IPS-18a (cell line): ENCODE measurements around the gene SHB.

ENCODE experiments used
- H3K27ac ChIP-seq: one replicate; pipeline ENCODE4 v1.5.1; 2013; ENCODE audit warnings: low read length
- H3K27me3 ChIP-seq: one replicate; pipeline ENCODE4 v1.6.1; 2013; ENCODE audit warnings: mild to moderate bottlenecking, low read length; ENCODE audit not compliant: control insufficient read depth, insufficient read depth
- H3K36me3 ChIP-seq: one replicate; pipeline ENCODE4 v1.6.1; 2013; ENCODE audit warnings: low read depth, low read length; ENCODE audit not compliant: control insufficient read depth
- H3K4me1 ChIP-seq: one replicate; pipeline ENCODE4 v1.6.1; 2013; ENCODE audit warnings: low read depth, low read length; ENCODE audit not compliant: control insufficient read depth
- H3K4me3 ChIP-seq: one replicate; pipeline ENCODE4 v1.5.1; 2013; ENCODE audit warnings: low read length
- H3K9ac ChIP-seq: one replicate; pipeline ENCODE4 v1.6.1; 2013; ENCODE audit warnings: mild to moderate bottlenecking, low read length, moderate library complexity
- H3K9me3 ChIP-seq: one replicate; pipeline ENCODE4 v1.6.1; 2013; ENCODE audit warnings: low read depth, low read length; ENCODE audit not compliant: control insufficient read depth

SHB gene

GRCh38 chr9:37923796-37924427, 145.1 kb downstream of the SHB start:
- Histone ChIP-seq H3K9me3 (no peaks in the 10 kb centered on the region), H3K4me1 (peaks cover 6% of the 10 kb centered on the region), H3K27ac (no peak overlapping the region), H3K4me3 (no peak overlapping the region), H3K27me3 (no peaks in the 10 kb centered on the region), H3K9ac (no peak overlapping the region), H3K36me3 (no peaks in the 10 kb centered on the region)

- H3K27ac ChIP-seq: no peak overlapping the region
- no peaks in the 10 kb centered on the region for H3K27me3 ChIP-seq
- peaks cover 6% of the 10 kb centered on the region for H3K4me1 ChIP-seq
- H3K4me3 ChIP-seq: no peak overlapping the region
- H3K9ac ChIP-seq: no peak overlapping the region
- H3K9me3 ChIP-seq: no peaks in the 10 kb centered on the region
- no peaks in the 10 kb centered on the region for H3K36me3 ChIP-seq
Observed at GRCh38 chr9:37923118-37923795, 145.8 kb downstream of the SHB start.

- Histone ChIP-seq H3K27me3 (no peaks in the 10 kb centered on the region), H3K9me3 (no peaks in the 10 kb centered on the region), H3K36me3 (no peaks in the 10 kb centered on the region), H3K27ac (no peak overlapping the region), H3K9ac (no peak overlapping the region), H3K4me3 (no peak overlapping the region), H3K4me1 (peaks cover 6% of the 10 kb centered on the region)
Observed at GRCh38 chr9:37922363-37923117, 146.5 kb downstream of the SHB start.

GRCh38 chr9:37921546-37922300, 147.3 kb downstream of the SHB start:
- no peaks in the 10 kb centered on the region for H3K36me3 ChIP-seq
- no peak overlapping the region for H3K9ac ChIP-seq
- H3K4me1 ChIP-seq: peaks cover 6% of the 10 kb centered on the region
- no peak overlapping the region for H3K4me3 ChIP-seq
- no peaks in the 10 kb centered on the region for H3K9me3 ChIP-seq
- no peak overlapping the region for H3K27ac ChIP-seq
- H3K27me3 ChIP-seq: no peaks in the 10 kb centered on the region

- H3K27ac ChIP-seq: no peak overlapping the region
- no peaks in the 10 kb centered on the region for H3K27me3 ChIP-seq
- H3K36me3 ChIP-seq: no peaks in the 10 kb centered on the region
- H3K4me1 ChIP-seq: peaks cover 6% of the 10 kb centered on the region
- H3K4me3 ChIP-seq: no peak overlapping the region
- no peak overlapping the region for H3K9ac ChIP-seq
- H3K9me3 ChIP-seq: no peaks in the 10 kb centered on the region
Observed at GRCh38 chr9:37921168-37921510, 147.9 kb downstream of the SHB start.

GRCh38 chr9:37920471-37921167, 148.4 kb downstream of the SHB start:
- H3K4me3 ChIP-seq: no peak overlapping the region

GRCh38 chr9:37919956-37920335, 149.1 kb downstream of the SHB start:
- no peaks in the 10 kb centered on the region for H3K36me3 ChIP-seq

More at GRCh38 chr9:37920471-37921167, 148.4 kb downstream of the SHB start:
- Histone ChIP-seq H3K4me1 (peaks cover 6% of the 10 kb centered on the region), H3K9me3 (no peaks in the 10 kb centered on the region), H3K27ac (no peak overlapping the region), H3K36me3 (no peaks in the 10 kb centered on the region), H3K27me3 (no peaks in the 10 kb centered on the region), H3K9ac (no peak overlapping the region)

GRCh38 chr9:37919246-37919955, 149.6 kb downstream of the SHB start:
- peaks cover 6% of the 10 kb centered on the region for H3K4me1 ChIP-seq
- H3K9me3 ChIP-seq: no peaks in the 10 kb centered on the region
- H3K27me3 ChIP-seq: no peaks in the 10 kb centered on the region
- no peaks in the 10 kb centered on the region for H3K36me3 ChIP-seq
- no peak overlapping the region for H3K9ac ChIP-seq
- no peak overlapping the region for H3K27ac ChIP-seq
- no peak overlapping the region for H3K4me3 ChIP-seq

More at GRCh38 chr9:37919956-37920335, 149.1 kb downstream of the SHB start:
- Histone ChIP-seq H3K9me3 (no peaks in the 10 kb centered on the region), H3K4me1 (peaks cover 6% of the 10 kb centered on the region), H3K27ac (no peak overlapping the region), H3K27me3 (no peaks in the 10 kb centered on the region), H3K4me3 (no peak overlapping the region), H3K9ac (no peak overlapping the region)

GRCh38 chr9:37918665-37919170, 150.3 kb downstream of the SHB start:
- Histone ChIP-seq H3K9me3 (no peaks in the 10 kb centered on the region), H3K9ac (no peak overlapping the region), H3K27ac (no peak overlapping the region), H3K4me1 (peaks cover 6% of the 10 kb centered on the region), H3K27me3 (no peaks in the 10 kb centered on the region), H3K4me3 (no peak overlapping the region), H3K36me3 (no peaks in the 10 kb centered on the region)

GRCh38 chr9:37917801-37918664, 151.0 kb downstream of the SHB start:
- Histone ChIP-seq H3K27ac (no peak overlapping the region), H3K27me3 (no peaks in the 10 kb centered on the region), H3K4me3 (no peak overlapping the region), H3K9ac (no peak overlapping the region), H3K4me1 (peaks cover 6% of the 10 kb centered on the region), H3K9me3 (no peaks in the 10 kb centered on the region), H3K36me3 (no peaks in the 10 kb centered on the region)
